D721Med (cell line): ENCODE measurements around the gene SIGMAR1.

Experiments used
- DNase-seq: peaks from one replicate; pipeline ENCODE4 v3.0.0; 2011; ENCODE audit warnings: low spot score; ENCODE audit not compliant: insufficient read length
- FAIRE-seq: peaks from 2 replicates; lab custom pipeline; 2011; peaks lifted over from hg19 to GRCh38; lab: Jason Lieb, UNC
- CTCF ChIP-seq: IDR thresholded peaks from 2 replicates; pipeline ENCODE4 v1.5.1; 2012; ENCODE audit warnings: mild to moderate bottlenecking, control low read depth; ENCODE audit not compliant: insufficient read depth; ENCODE audit errors: missing control alignments

SIGMAR1 gene

GRCh38 chr9:34611251-34611810 is 26.3 kb downstream of the SIGMAR1 start:
- DNase-seq (no peak), FAIRE-seq (no peak)
- peak; percentile 0 for TF ChIP-seq CTCF

GRCh38 chr9:34610434-34611206 is 27.0 kb downstream of the SIGMAR1 start:
- no peak for TF ChIP-seq CTCF
- DNase-seq (no peak), FAIRE-seq (no peak)

- TF ChIP-seq CTCF: no peak
- DNase-seq (no peak), FAIRE-seq (no peak)
Measured at GRCh38 chr9:34607331-34607730, 30.3 kb downstream of the SIGMAR1 start.

GRCh38 chr9:34606905-34607304 is 30.7 kb downstream of the SIGMAR1 start:
- DNase-seq (no peak), FAIRE-seq (no peak)
- TF ChIP-seq CTCF: no peak

GRCh38 chr9:34606190-34606589 is 31.4 kb downstream of the SIGMAR1 start:
- no peak for TF ChIP-seq CTCF
- FAIRE-seq: no peak
- DNase-seq: no peak

GRCh38 chr9:34603610-34604231 is 33.9 kb downstream of the SIGMAR1 start:
- peak; percentile 97 for TF ChIP-seq CTCF
- FAIRE-seq (peak; percentile 85), DNase-seq (peak; percentile 89)

- DNase-seq: no peak
- no peak for FAIRE-seq
- TF ChIP-seq CTCF: no peak
Measured at GRCh38 chr9:34601937-34602573, 35.5 kb downstream of the SIGMAR1 start.
